ENCODE measurements around the gene MAP3K21.

Gene MAP3K21

GRCh38 chr1:233326811-233327650, 493 bp upstream of the MAP3K21 start:
- peak; percentile 89 for DNase-seq

DNA sequence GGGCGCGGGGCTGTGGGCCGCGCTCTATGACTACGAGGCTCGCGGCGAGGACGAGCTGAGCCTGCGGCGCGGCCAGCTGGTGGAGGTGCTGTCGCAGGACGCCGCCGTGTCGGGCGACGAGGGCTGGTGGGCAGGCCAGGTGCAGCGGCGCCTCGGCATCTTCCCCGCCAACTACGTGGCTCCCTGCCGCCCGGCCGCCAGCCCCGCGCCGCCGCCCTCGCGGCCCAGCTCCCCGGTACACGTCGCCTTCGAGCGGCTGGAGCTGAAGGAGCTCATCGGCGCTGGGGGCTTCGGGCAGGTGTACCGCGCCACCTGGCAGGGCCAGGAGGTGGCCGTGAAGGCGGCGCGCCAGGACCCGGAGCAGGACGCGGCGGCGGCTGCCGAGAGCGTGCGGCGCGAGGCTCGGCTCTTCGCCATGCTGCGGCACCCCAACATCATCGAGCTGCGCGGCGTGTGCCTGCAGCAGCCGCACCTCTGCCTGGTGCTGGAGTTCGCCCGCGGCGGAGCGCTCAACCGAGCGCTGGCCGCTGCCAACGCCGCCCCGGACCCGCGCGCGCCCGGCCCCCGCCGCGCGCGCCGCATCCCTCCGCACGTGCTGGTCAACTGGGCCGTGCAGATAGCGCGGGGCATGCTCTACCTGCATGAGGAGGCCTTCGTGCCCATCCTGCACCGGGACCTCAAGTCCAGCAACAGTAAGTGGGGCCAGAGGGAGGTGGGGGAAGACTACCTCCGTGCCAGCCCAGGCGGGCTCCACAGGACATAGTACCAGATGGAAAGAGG, 808 bp downstream of the MAP3K21 start:
- peak; percentile 15 for DNase-seq

GRCh38 chr1:233331676-233332519, 4.4 kb downstream of the MAP3K21 start:
- DNase-seq = no peak

- DNase-seq = no peak
These were observed 5.6 kb downstream of the MAP3K21 start for GRCh38 chr1:233333086-233333485.

GRCh38 chr1:233334092-233334491, 6.6 kb downstream of the MAP3K21 start:
- DNase-seq = no peak

DNA sequence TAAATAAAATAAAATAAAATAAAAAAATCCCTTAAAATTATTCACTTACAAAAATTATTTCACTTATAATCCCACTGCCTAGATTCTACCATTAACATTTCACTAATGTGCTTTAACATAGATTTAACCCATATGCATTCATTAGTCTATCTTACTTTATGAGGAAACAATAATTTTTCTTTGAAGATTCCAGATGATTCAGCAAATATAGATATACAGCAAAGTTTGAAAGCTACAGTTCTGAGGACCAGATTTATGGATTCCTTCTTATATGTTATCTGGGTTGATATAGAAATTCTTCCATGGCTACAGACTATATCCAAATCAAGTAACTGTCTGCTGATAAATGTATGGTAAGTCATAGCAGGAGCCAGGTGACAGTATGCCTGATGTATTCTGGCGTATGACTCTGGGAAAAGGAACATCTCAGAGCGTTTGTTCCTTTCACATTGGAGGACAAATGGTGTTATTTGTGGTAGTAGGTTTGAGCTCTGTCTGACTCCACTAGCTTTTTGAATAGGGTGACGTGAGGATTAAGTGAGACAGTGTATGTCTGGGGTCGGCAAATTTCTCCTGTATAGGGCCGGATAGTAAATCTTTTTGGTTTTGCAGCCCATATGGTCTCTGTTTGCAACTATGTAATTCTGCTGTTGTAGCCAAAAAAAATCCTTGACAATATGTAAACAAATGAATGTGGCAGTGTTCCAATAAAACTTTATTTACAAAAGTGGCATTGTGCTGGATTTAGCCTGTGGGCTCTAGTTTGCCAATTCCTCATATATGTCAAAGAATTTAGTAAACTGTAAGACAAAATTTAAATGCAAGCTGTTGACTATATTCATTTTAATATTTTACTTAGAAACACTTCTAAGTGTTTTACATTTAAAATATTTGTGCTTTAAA, 9.3 kb downstream of the MAP3K21 start:
- no peak for DNase-seq

DNA sequence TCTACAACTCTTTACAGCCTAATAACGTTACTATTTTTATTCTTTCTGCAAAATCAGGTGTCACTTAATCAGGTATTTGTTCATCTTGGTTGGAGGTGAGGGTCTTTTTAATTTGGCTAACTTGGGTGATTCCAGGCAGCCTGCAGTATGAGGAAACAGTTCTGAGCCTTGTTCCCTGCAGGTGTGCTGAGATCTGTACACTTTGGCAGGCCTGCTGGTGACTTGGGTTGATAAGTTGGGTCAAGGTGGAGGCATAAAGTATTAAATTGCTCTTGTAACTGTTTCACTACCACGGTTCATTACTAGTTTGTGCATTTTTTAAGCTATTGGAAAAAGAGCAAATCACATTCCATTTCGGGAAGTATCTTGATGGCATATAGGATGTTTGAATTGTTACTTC, 10.0 kb downstream of the MAP3K21 start:
- DNase-seq = no peak

DNA sequence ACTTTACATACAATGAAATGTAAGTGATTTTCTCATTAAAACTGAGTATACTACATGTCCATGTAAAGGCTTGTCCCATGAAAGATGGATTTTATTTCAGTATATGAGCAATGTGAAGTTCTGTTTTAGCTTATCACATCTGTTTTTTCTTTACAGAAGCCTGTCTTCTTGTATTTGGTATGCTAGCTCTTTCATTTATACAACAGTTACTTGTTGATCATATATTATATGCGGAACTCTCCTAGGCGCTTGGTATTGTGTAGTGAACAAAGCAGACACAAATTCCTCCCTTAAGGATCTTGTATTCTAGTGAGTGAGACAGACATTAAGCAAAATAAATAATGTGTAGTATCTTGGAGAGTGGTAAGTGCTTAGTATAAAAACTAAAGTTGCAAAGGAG, 10.6 kb downstream of the MAP3K21 start:
- DNase-seq = no peak

DNA sequence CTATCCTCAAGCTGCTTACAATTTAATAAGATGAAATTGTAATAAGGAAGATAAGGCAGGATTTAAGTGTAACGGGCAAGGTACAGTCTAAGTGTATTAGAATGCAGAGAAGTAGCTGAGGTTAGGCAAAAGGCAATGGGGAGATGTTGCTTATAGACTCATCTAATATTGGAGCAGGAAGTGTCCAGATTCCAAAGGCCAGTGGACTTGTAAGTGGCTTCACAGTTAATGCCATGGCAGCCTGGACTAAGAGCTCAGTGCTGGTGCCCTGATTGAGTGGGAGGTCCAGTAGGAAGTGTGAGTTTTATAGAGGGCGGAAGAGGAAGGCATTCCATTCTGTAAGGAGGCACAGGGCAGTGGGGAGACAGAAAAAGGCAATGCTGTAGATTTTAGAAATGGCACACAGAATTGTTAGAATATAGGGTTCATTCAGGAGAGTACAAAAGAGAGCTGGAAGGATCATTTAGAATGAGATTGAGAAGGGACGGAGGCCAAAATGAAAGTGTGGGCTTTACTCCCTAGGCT, 12.6 kb downstream of the MAP3K21 start:
- DNase-seq = no peak

DNA sequence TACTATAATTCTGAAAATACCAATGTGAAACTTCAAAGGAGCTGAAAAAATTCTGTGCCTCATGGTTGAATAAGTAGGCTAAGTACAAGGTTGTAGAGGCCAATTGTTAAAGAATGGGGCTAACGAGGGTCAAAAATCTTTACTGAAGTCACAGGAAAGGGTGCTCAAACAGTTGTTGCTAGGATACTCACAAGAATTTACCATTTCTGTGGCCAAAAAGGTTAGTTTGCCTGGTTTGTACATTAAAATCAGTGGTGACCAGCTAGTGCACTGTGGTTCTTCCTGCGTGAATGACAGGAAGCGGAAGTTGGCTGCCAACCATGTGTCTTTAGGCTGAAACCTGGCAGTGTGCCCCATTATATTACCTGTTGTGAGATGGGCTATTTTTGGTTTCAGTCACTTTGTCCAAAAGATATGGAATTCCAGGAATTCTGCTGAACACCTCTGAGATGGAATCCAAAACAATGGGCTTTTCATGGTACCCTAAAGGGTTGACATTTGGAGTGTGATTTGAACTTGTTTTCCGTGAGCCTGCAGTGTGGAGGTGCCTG, 13.5 kb downstream of the MAP3K21 start:
- no peak for DNase-seq

GRCh38 chr1:233342086-233342485, 14.6 kb downstream of the MAP3K21 start:
- no peak for DNase-seq

GRCh38 chr1:233343262-233343661, 15.7 kb downstream of the MAP3K21 start:
- DNase-seq = no peak

DNA sequence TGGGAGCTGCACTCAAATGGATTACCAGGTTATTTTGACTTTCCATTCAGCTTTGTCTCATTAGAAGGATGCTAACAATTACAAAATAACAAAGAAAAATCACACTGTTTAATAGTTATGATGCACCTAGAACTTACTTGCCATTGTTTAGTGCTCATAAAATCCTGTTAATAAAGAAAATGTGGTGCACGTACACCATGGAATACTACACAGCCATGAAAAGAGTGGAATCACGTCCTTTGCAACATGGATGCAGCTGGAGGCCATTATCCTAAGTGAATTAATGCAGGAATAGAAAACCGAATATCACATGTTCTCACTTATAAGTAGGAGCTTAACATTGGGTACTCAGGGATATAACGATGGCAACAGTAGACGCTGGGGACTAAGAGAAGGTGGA, 19.8 kb downstream of the MAP3K21 start:
- DNase-seq = no peak

DNA sequence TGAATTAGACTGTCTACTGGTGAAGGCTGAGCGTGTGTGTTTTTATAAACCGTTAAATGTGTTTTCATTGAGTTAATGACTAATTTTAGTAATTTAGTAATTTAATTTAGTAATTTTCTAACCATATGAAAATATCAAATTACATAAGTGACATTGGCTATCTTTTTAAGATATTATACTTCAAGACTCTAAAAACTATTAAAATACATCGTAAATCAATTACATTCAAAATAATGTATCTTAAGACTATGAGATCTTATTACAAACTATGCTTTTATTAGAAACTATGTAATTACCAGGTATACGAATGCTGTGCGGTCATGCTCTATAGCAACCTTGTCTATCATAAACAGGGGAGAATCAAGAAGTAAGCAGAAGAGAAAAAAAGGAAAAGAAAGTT, 21.6 kb downstream of the MAP3K21 start:
- no peak for DNase-seq

DNA sequence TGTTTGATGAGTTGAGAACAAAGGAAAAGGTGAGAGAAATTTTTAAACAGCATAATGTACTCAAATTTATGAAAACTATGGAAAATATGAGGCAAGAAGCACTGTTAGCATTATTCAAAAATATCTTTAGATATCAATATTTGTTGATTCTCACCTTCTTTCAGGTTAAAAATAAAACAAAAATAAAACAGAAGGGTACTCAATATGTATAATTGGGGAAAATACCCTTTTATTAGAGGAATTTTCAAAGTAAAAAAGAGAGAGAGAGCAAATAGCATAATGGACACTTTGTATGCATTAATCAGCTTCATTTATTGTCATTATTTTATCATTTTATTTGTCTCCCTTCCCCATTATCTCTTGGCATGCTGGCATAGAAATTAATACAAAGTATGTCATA, 27.5 kb downstream of the MAP3K21 start:
- DNase-seq = no peak

- no peak for DNase-seq
These were observed 28.5 kb downstream of the MAP3K21 start for GRCh38 chr1:233355841-233356704.

DNA sequence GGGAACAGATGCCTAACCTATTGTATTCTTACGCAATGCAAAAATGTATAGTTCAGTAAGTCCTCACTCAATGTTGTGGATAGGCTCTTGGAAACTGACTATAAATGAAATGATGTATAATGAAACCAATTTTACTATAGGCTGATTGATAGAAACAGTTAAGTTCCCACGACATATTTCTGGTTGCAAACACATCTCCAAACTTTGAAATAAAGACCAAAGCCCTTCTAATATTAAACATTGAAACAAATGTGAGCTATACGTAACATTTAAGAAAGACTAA, 29.1 kb downstream of the MAP3K21 start:
- DNase-seq = no peak

DNA sequence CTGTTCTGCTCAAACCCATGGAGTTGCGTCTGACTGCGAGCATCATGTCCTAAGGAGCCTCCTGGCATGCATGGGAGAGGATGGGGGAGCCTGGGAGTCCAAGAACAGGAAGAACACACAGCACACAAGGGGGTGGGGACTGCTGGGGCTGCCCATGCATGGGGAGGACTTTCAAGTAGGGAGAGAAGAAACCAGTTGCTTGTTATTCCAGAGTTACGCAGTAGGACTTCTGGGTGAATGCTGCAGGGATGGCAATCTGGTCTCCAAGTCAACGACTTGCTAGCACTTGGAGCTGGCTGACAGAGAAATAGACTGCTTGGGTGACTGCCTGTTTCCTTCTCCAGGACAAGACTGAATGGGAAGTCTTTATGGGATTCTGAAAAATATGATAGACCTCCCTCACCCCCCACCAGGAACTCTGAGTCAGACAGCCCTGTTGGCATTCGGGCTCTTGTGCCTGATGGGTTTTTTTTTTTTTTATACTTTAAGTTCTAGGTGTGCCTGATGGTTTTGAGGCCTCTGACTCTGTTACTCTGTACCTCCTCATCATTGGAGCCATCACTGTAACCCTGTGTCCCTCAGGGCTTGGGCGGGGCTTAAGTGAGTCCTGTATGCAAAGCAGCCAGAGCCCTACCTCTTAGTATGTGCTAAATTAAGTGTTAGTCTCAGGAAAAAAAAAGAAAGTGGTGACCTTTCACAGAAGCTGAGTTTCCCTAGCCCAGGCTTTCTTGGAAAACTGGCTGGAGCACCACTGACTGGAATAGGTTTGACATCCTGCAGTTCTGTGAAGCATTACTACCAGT, 30.3 kb downstream of the MAP3K21 start:
- no peak for DNase-seq

- DNase-seq = no peak
These were observed 31.9 kb downstream of the MAP3K21 start for GRCh38 chr1:233359431-233359830.

DNA sequence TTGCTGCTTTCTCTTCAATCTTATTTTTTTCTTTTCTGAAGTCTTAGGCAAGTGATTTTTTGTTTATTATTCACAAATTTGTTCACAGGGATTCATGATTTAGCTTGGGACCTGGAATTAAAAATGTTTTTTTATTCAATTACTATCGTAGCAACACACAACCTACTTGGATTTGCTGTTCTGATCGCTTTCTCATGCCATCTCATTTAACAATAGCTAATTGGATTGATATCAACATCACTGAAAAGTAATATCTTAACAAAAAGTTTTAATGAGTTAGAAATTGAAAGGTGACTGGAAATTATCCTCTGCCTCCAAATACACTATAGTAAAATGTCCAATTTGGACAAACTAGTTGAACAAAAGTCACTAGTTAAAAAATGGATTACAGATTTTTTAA, 32.4 kb downstream of the MAP3K21 start:
- DNase-seq = no peak
